Erythroblast (primary cell): ENCODE measurements around the gene FBXL16.
"Not testable (repeated sequence)": the region's sequence is repeated elsewhere in the genome, so short reads cannot be mapped to it uniquely, and the experiment has no call there.

Source experiments
- GATA1 ChIP-seq: IDR thresholded peaks from 2 replicates; pipeline ENCODE4 v1.6.1; 2011; ENCODE audit warnings: low read depth, mild to moderate bottlenecking, control low read depth, low read length, moderate library complexity
- POLR2A ChIP-seq: IDR thresholded peaks from 2 replicates; pipeline ENCODE4 v1.6.1; 2011; ENCODE audit warnings: mild to moderate bottlenecking, low read length

DNA sequence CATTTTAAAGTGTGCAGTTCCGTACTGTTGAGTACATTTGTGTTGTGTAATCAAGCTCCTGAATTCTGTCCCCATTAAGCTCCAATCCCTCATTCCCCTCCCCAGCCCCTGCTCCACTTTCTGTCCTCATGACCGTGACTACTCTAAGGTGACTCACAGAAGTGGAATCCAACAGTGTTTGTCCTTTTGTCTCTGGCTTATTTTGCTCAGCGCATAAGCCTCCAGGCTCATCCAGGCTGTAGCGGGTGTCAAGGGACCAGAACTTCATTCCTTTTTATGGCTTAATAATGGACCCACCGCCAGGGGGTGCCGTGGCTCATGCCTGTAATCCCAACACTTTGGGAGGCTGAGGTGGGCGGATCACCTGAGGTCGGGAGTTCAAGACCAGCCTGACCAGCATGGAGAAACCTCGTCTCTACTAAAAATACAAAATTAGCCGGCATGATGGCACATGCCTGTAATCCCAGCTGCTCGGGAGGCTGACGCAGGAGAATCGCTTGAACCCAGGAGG, 7.2 kb upstream of the FBXL16 start:
- not testable (repeated sequence) for TF ChIP-seq POLR2A, GATA1
